ENCODE results near the gene RILPL2.

Gene RILPL2

DNA sequence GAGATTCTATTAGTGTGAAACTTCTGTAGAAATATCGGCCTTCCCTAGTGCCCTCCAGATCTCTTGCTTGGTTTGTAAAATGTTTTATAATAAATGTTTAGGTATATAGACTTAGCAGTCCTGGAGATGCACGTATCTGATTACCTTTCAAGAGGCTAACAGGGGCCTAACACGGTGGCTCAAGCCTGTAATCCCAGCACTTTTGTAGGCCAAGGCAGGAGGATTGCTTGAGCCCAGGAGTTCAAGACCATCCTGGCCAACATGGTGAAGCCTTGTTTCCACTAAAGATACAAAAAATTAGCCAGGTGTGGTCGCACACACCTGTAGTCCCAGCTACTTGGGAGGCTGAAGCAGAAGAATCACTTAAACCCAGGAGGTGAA lies 9.8 kb upstream of the RILPL2 start:
- TF ChIP-seq, protein P1, sequence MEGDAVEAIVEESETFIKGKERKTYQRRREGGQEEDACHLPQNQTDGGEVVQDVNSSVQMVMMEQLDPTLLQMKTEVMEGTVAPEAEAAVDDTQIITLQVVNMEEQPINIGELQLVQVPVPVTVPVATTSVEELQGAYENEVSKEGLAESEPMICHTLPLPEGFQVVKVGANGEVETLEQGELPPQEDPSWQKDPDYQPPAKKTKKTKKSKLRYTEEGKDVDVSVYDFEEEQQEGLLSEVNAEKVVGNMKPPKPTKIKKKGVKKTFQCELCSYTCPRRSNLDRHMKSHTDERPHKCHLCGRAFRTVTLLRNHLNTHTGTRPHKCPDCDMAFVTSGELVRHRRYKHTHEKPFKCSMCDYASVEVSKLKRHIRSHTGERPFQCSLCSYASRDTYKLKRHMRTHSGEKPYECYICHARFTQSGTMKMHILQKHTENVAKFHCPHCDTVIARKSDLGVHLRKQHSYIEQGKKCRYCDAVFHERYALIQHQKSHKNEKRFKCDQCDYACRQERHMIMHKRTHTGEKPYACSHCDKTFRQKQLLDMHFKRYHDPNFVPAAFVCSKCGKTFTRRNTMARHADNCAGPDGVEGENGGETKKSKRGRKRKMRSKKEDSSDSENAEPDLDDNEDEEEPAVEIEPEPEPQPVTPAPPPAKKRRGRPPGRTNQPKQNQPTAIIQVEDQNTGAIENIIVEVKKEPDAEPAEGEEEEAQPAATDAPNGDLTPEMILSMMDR (IDR thresholded peaks at IDR 0.05; ENCODE audit: borderline replicate concordance, insufficient read depth, low read depth, low read length): no peak
- H3K4me3 ChIP-seq (ENCODE audit: low read depth, low read length): no peak overlapping the region

DNA sequence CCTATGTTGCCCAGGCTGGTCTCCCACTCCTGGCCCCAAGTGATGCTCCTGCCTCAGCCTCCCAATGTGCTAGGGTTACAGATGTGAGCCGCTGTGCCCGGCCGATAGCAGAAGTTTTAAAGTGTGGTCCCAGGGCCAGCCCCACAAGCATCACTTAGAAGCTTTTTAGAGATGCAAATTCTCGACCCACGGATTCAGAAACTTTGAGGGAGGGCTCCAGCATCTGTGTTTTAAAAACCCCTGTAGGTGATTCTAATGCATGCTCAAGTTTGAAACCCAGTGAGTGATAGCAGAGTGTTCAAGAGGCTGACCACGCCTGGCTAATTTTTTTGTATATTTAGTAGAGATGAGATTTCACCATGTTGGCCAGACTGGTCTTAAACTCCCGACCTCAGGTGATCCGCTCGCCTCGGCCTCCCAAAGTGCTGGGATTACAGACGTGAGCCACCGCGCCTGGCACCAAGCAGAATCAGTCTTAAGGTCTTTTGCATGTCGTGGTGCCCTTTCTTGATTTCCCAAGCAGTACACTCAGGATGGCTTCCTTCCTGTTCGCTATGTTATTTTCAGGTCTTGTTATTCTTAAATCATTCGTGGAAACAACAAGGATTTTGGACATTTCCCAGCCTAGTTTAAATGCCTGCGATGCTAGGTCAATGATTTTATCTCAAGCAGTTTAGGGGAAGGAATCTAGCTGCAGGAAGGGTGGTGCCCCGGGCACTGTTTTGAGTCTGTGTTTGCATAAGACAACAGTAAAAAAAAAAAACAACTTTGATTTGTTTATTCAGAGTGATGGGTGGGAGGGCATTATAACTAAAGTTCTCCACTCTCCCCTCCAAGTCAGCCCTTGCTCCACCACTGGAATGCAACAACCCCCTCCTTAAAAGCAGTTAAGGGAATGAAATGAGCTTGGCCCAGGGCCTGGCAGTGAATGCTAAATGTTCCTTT lies 9.2 kb upstream of the RILPL2 start:
- H3K4me3 ChIP-seq (ENCODE audit: low read depth, low read length): no peak overlapping the region
- TF ChIP-seq, protein P1 (IDR thresholded peaks at IDR 0.05; ENCODE audit: borderline replicate concordance, insufficient read depth, low read depth, low read length): no peak

DNA sequence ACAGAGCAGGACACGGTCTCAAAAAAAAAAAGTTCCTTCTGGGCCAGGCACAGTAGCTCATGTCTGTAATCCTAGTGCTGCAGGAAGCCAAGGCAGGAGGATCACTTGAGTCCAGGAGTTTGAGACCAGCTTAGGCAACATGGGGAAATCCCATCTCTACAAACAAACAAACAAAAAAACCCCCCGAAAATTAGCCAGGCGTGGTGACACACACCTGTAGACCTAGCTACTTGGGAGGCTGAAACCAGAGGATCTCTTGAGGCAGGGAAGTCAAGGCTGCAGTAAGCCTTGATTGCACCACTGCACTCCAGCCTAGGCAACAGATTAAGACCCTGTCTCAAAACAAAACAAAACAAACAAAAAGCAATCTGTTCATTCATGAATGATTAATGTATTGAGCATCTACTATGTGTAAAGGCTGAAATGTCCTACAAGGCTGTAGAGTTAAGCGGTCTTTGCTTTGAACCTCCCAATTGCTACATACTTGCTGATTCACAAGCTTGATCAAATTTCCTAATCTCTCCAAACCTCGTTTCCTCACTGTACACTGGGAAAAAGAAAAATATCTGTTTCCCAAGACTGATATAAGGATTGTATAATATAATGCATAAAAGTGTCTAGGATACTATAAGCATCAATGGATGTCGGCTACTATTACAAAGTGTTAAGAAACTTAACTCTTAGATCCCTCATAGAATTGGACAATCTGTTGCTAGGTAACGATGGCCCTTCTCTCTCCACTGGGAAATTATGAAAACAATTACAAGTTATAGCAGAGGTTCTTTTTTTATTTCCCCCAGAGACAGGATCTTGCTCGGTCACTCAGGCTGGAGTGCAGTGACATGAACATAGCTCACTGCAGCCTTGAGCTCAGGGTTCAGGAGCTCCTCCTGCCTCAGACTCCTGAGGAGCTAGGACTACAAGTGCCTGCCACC lies 7.9 kb upstream of the RILPL2 start:
- TF ChIP-seq, protein P1 (IDR thresholded peaks at IDR 0.05; ENCODE audit: borderline replicate concordance, insufficient read depth, low read depth, low read length): no peak
- H3K4me3 ChIP-seq (ENCODE audit: low read depth, low read length): no peak overlapping the region

DNA sequence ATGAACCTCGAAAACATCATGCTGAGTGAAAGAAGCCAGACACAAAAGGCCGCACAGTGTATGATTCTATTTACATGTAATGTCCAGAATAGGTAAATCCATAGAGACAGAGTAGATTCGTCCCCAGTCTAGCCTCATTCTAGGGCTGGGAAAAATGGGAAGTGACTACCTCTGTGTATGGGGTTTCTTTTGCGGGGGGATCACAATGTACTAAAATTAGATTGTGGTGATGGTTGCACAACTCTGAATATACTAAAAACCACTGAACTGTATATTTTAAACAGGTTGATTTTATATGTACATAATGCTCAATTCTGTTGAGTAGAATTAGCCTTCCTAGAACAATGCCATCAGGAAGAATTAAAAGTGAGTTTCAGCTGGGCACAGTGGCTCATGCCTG lies 6.3 kb upstream of the RILPL2 start:
- H3K4me3 ChIP-seq (ENCODE audit: low read depth, low read length): no peak overlapping the region
- TF ChIP-seq, protein P1 (IDR thresholded peaks at IDR 0.05; ENCODE audit: borderline replicate concordance, insufficient read depth, low read depth, low read length): no peak

DNA sequence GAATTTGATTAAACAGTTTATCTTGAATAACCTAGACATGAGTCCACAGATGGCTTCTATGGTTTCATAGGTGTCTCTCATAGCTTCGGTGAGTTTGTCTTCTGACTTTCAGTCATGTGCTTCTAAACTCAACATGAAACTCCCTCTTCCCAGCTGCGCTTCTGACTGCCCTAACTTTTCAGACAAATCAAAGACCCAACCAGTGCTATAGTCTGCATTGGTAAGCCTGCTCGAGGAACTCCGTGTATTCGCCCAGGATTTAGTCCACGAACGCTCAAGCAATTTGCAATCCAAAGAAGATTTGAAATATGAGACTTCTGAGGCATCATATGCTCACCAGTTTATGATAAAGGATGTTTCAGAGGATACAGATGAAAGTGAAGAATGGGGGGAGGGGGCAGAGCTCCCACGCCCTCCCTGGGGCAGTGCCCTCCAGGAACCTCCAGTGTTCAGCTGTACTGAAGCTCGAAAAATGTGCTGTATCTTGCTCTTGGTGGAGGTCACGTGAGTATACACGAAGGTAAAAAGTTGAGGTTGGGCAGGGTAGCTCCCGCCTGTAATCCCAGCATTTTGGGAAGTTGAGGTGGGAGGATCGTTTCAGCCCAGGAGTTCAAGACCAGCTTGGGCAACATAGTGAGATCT lies 5.2 kb upstream of the RILPL2 start:
- TF ChIP-seq, protein P1 (IDR thresholded peaks at IDR 0.05; ENCODE audit: borderline replicate concordance, insufficient read depth, low read depth, low read length): no peak
- H3K4me3 ChIP-seq (ENCODE audit: low read depth, low read length): no peak overlapping the region

DNA sequence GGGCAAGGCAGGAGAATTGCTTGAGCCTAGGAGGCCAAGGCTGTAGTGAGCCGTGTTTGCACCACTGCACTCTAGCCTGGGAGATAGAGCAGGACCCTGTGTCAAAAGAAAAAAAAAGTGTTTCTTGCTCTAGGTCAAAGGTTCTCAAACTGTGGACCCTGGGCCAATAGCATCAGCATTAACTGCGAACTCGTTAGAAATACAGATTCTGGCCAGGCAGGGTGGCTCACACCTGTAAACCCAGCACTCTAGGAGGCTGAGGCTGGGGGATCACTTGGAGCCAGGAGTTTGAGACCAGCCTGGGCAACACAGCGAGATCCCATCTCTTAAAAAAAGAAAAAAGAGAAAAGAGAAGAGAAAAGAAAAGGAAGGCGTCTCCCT lies 858 bp downstream of the RILPL2 start:
- TF ChIP-seq, protein P1 (IDR thresholded peaks at IDR 0.05; ENCODE audit: borderline replicate concordance, insufficient read depth, low read depth, low read length): no peak

More for the DNA sequence above, 858 bp downstream of the RILPL2 start:
- H3K4me3 ChIP-seq (ENCODE audit: low read depth, low read length): peak overlapping the region; percentile 95
